NCI-H1417 (cell line): ENCODE results near the gene ARHGAP24.

Experiments used
- DNase-seq, 3 experiments: peaks; one replicate each; lab custom pipeline; 2025; lab: John Stamatoyannopoulos, UW

The ARHGAP24 gene

DNA sequence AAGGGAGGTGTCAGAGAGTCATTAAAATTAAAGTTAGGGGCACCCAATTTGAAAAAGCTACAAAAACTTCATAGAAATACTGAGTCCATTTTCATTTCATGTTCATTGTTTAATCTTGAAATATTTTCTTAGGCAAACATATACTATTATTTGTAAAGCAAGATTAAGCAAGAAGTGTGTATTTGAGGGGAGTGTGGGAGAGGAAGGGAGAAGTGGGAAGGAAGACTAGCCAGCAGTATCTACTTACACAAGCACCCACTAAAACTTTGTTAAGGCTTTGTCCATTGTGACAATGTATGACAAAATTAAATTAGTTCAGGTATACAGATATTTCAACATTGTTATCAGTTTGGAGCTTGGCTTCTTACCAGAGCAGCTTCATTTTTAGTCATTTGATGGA, 222.9 kb downstream of the ARHGAP24 start:
- DNase-seq: no peak

DNA sequence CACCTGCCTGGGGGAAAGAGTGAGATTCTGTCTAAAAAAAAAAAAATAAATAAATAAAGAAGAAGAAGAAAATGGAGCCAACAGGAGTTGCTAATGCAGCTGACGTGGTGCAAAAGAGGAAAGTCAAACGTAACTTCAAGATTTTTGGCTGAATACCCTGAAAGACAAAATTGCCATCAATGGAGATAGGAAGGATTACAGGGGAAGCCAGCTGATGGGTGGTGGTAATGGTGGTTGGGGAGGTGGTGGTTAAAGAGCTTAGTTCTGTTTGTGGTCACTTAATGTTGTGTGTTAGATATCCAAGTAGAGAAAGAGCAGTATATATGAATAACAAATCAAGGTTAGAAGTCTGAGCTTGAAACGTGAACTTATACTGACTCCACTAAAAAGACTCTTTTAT, 225.4 kb downstream of the ARHGAP24 start:
- no peak for DNase-seq

DNA sequence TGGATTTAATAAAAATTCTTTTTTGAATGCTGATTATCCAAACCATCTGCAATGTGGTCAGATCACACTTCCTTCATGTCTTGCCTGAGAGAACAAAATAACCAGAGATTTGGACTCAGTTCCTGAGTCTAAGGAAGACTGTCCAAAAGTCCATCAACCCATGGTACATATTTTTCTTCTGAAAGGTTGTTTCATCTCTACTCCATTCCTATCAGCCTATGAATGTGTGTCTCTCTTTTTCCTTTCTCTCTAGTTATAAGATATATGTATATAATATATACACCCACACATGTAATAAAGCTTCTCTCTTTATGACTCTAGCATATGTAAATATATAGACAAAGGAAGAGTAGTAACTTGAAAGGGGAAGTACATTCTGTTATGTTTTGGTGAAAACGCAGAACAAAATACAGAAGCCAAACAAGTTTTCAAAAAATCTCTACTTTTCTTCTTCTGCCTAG, 226.9 kb downstream of the ARHGAP24 start:
- no peak for DNase-seq

DNA sequence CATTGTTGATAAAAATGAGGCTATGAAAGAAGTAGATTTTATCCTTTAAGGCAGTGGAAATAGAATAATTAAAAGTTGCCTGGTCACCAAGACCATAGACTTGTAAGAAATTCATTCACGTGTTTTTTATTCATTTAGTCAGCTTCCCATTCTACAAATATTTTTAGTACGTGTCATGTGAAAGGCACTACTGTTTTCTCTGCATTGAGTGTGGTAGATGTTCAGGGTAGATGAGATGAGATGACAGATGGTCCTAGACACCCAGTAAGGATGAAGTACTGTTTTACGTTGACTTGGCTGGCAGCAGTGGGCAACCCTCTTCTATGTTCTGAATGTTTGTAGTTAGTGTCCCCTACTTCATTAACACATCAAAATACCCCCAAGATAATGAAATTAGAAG, 228.1 kb downstream of the ARHGAP24 start:
- DNase-seq: no peak

DNA sequence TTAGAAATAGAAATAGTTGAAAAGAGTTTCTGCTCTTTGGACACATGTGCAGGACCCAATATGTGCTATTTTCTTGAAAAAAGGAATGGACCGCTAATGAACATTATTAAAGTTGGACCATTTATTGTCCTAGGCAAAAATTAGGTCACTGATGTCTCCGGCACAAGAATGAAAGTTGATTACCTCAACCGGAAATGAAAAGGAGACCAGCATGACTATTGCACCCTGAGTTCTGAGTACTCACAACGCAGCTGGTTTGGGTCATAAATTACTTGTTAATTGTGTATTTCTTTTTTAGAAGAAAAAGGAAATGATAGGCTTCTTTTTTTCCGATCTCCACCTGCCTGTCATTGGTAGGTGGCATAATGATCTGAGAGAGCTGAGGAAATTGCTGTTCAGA, 232.7 kb downstream of the ARHGAP24 start:
- DNase-seq: peak in 2 of 3 experiments; percentile 12 to 72

DNA sequence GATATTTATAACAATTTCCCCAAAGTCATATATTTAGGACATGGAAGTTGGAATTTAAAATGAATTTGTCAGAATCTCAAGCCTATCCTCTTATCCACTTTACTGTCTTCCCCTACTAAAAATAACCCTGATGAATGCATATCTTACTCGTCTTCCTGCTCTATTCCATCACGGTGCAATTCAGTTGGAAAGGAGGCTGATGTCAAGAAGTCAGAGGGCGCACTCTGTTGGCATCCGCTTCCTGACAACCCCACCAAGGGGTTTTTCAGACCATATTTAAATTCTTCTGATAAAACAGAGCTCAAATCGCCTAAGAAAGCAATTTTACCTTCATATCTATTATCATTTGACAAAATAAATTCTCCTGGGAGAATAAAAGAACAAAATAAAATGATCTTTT, 233.5 kb downstream of the ARHGAP24 start:
- peak in 1 of 3 experiments; percentile 22 for DNase-seq

DNA sequence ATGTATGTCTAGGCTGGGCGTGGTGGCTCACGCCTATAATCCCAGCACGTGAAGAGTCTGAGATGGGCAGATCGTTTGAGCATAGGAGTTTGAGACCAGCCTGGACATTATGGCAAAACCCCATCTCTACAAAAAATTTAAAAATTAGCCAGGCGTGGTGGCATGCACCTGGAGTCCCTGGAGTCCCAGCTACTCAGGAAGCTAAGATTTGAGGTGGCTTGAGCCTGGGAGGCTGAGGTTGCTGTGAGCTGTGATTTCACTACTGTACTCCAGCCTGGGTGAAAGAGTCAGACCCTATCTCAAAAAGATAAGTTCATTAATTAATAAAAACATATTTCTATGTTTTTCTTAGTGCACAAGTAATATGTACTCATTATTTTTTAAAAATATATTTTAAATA, 238.1 kb downstream of the ARHGAP24 start:
- DNase-seq: no peak

DNA sequence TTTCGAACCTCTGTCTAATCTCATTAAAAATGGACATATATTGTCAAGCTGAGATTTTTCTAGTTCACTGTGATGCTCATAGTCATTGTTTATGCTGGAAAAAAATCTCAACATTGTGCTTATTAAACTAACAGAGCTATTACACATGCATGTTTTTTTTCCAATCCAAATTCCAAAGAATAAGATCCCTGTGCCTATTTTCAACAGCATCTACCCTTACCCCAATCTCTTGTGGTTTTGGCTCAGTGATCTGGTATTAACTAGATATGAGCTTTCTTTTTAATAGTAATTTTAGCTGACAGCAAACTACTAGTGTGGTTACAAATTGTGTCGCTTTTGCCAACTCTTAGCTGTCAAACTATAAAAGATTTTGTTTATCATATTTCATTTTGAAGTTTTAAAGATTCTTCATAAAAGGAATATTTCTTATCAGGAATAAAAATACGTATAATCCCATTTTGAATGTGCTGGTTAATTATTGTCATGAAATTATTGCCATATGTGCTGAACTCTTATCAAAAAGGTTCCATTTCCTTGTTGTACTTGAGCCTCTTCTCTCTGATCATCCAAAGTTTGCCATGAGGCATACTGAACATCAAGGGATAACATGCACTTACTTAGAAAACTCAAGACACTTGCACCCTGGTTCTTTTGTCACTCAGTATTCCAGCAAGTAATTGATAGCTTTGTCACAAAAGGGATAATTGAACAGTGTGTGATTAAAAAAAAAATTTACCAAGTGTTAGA, 241.2 kb downstream of the ARHGAP24 start:
- no peak for DNase-seq

DNA sequence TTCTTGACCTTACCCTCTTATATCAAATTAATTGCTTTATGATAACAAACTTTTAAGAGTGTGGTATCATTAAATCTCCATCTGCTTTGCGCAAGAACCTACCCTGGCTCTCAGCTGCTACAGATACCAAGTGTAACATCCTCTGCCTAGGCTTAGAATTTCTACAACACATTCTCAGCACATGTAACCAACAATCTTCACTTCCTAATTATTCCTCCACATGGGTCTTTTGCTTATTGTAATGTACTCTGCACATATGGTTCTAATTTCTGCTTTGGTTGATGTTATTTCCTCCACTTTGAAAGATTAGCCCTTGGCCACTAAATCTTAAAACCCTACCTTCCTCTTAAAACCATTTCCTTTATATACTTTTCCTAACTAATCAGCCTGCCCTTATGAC, 242.4 kb downstream of the ARHGAP24 start:
- DNase-seq: no peak

DNA sequence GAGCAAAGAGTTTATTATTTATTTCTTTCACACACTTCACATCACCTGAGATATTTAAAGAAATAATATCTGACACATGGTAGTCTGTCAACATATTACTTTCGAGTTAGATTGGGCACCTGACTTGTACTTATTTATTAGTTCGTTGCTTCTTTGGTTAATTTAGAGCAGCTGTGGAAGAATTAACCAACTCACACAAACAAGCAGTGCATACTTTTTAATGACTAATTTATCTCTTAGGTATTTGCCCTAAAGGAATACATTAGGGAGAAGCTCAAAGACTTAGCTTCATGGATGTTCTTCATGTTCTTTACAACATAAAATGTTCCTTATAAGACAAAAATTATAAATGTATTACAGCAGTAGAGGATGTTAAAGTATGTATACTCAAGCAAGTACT, 242.9 kb downstream of the ARHGAP24 start:
- no peak for DNase-seq

DNA sequence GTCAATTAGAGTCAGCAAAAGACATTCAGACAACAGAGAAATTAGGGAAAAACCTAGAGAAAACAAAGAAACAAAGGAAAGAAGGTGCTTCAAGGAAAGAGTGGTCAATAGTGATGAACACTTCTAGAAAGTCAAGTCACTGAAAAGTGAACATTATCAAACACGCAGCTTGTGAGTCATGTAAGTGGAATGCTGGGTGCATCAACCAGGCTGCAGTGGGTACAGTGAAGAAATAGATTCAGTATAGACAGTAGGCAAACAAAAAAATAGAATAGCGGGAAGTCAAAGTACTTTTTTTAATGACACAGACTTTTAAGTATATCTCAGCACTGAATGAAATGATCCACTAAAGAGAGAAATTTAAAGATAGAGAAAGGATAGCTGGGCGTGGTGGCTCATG, 245.8 kb downstream of the ARHGAP24 start:
- DNase-seq: no peak

DNA sequence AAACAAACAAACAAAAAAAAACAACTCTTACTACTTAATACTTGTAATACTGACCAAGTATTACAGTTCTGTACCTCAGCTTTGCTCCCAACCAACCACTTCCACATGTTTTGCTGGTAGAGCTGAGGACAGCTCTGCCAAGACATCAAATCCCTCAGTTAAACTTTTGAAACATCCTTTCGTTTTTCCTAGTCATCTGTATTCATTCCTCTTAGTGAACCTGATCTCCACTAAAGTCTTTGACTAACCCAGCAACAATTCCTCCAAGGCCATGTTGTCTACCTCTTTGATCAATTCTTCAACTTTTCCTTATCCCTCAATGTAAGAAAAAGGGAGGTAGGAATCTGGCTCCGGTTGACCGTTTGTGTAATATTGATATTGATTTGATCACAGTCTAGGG, 247.5 kb downstream of the ARHGAP24 start:
- no peak for DNase-seq

DNA sequence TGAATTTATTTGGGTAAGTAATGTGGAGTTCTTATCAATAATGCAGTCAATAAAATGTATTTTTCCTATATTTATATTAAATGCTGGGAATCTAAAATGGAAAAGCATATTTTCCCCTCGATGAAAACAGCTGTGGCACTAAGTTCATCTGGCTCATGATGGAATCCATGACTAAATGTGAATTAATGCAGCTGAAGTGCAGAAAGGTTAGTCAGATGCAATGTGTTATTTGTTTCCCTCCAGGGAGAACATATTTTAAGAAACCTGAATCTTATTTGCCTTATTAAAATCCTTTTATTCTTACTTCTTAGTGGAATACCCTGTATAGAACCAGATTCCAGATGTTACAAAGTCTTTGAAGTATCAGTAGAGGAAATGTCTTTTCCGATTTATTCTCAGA, 247.9 kb downstream of the ARHGAP24 start:
- DNase-seq: no peak

DNA sequence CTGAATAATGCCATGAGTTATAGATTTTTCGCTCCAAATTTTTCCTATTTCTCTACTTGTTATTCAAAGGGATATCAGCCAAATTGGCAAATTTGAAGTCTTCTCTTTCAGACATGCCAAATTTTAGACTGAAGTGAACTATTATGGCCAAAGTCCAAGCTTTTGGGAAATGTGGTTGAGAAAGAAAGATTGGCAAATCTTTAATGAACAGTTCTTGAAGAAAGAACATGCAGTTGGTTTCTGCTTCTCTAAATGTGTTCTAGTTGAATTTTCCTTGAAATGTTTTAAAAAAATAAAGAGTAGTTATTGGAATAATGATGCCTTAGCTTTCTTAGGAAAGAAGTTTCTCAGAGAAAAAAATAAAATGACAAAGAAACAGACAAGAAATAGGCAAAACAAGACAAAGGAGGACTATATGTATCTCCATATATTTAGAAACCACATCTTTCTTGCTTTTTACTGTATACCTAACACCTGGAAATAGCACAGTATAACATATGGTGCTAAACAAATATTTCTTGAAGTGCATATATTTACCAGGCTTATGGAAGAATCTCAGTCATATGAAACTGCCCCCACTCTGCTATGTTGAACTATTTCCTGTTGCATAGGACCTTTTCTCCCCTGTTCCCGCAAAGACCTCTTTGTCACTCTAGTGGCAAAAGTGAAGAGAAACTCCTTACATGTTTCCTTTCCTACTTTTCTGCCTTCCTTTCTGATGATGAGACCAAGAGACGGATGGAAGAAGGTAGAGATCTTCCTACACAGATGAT, 250.0 kb downstream of the ARHGAP24 start:
- no peak for DNase-seq

DNA sequence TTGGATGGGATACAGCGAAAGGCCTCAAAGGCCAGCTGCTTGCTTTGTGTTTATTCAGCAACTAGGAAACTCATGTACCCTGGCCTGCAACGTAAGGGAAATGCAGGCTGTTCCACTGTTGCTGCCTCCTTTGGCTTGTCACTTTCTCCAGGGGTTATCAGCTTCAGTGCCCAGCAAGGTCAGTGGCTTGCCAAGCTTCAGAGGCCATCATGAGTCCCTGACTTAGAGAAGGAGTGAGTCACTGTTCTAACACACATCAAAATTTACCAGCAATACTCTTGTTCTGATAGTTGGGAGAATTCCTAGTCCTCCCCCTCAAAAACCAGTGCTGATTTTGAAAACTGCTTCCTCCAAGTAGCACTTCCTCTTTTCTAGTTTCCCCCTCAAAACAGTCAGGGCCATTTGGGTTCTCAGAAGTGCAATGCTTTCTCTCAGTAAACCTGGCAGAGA, 250.8 kb downstream of the ARHGAP24 start:
- DNase-seq: no peak

DNA sequence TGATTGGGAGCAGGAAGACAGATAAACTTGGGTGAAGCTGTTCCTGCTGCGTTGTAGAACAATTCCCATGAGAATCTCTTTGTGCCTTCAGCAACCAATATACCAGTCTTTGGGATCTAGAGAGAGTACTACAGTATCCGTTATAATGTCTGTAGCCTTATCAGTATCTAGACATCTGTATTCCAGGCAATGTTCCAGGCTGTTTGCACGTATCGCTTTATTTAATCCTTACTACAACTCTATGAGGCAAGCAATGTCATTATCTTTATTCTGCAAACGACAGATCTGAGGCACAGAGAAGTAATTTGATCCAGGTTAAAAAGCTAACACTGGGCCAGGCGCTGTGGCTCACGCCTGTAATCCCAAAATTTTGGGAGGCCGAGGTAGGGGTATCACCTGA, 251.6 kb downstream of the ARHGAP24 start:
- DNase-seq: no peak

DNA sequence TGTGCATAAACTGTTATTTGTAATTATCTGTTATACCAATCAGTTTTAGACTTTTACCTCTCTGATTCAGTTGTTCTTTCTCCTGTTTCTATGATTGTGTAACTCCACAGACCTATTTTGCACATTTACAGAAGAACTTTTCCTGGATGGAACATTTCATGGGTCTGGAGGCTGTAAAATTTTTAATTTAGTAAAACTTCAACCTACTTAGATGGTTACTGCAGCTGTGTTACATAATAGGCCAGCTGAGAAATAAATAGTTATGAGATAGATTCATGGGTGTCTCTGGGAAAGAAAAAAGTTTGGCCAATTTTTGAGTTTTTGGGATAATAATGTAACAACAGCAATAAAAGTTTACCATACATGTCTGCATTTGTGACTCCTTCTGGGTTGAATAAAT, 253.5 kb downstream of the ARHGAP24 start:
- no peak for DNase-seq

DNA sequence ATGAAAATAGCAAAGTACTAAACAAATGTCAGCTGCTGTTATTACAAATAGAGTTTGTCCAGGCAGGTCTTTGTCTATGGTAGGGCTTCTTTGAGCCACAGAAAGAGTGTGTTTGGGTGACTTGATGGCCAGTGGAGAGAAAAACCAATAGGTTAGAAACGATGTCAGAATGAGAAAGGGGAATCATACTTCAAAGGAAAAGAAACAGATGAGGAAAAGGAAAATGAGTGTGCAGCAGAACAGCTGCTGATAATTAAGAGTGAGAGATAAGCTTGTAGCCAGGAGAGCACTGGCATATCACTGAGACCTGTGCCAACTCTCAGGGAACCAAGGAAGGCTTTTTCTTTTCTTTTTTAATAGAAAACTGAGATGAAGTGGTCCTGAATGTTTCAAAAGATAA, 257.2 kb downstream of the ARHGAP24 start:
- peak in 2 of 3 experiments; percentile 10 to 82 for DNase-seq

DNA sequence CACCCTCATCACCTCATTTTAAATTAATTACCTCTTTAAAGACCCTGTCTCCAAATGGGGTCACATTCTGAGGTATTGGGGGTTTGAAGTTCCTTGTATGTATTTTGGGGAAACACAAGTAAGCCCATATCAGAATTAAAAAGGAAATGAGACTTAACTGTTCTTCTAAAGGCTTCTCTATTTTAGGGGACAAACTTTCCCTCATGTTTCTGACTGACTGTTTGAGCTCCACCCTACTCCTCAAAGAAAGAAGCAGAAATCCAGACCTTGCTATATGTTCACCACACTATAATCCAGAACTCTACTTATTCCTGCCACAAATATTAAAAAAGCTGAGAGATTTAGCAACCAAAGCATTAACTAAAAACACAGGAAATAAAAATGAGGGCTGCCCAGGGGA, 258.8 kb downstream of the ARHGAP24 start:
- DNase-seq: no peak

DNA sequence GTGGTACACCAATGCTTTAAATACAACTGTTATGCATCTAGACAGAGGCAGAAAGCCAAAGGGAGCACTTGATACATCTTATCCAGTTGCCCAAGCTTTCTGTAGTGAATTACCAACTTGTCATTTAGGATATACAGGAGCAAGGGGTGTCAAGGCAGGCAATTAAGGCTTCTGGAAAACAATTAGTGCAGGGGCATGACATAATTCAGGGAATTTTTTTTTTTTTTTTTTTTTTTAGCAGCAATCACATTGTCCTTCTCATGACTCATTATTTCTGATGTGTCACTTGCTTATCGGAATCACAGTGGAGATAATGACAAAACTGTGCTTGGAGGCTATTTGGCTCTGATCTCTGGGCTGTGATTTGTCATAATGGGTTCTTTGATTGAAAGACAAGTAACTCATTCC, 259.5 kb downstream of the ARHGAP24 start:
- peak in 1 of 3 experiments; percentile 33 for DNase-seq

DNA sequence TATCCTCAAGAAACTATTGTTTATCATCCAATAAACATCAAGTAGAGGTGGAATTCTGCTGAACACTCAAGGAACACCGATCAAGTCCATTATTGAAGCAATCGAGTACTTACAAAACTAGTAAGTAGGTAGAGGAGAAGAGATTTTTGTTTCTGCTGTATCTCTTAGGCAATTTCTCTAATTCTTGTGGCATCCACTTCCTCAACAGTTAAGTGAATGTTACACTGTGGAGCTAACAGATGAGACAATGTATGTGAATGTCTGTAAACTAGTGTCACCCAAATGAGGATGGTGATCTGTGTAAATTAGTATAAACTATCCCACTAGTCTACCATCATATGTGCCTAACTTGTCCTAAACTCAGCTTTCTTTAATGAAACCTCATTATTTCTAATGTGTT, 261.6 kb downstream of the ARHGAP24 start:
- no peak for DNase-seq

DNA sequence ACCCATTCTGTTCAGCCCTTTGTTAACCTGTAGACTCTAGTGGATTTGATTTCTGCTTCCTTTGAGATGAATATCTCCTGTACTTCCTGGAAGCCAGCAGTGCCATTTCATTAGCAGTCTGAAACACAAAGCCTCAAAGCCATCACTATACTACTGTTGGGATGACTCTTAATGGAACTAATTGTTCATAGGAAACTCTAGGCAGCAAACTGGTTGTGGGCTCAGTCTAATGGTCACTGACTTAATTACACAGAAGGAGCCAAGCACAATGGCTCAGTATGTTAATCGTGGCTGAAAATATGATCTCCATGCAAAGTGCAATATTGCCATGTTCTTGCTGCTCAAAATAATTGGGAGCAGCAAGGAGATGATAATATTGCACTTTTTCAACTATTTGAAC, 262.3 kb downstream of the ARHGAP24 start:
- DNase-seq: peak in 1 of 3 experiments; percentile 11

DNA sequence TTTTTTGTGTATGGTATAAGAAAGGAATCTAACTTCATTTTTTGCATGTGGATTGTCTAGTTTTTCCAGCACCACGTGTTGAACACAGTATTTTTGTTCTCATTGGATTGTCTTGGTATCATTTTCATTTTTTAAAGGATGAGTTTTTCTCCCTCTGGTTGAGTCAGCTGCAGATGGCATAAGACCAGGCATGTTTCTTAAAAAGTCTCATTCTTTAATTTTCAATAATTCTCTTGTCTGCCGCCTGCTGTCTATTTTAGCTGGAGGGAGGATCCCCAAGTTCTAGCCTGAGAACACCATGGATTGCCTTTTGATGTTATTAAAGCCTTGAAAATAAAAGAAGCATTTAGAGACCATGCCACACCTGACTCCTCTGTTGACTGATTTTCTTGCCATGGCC, 263.8 kb downstream of the ARHGAP24 start:
- no peak for DNase-seq
